ENCODE results near the gene ACY1.

ACY1 gene

DNA sequence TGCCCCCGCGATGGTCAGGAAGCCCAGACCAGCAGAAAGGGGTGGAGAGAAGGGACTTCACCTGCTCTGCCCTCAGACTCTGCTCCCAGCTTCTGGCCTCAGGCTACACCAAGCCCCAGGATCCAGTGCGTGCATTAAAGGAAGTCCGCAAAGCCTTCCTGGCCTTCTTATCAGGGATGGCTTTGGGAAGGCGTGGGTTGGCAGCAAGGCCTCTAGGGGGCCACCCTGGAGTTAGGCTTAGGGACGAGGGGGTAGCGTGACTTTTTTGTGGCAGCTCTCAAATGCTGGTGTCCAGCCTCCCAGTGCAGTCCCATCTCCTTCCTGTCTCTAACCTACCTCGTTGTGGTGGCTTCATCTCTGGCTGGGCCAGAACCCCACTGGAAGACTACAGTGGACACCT lies 31.3 kb downstream of the ACY1 start:
- Histone ChIP-seq H3K4me3 (ENCODE audit: low read length) (no peak overlapping the region), H4K20me1 (ENCODE audit: insufficient read depth, low read length) (no peaks in the 10 kb centered on the region), H3F3A (ENCODE audit: insufficient read depth, low read length) (no peaks in the 10 kb centered on the region), H3K9me2 (replicated peaks; ENCODE audit: insufficient read depth, low read length) (no peaks in the 10 kb centered on the region), H3K79me2 (ENCODE audit: low read length) (no peaks in the 10 kb centered on the region), H2AFZ (ENCODE audit: low read length) (no peak overlapping the region), H3K27me3 (replicated peaks; ENCODE audit: insufficient read depth, low read length) (no peaks in the 10 kb centered on the region; the same call in 1 of the 2 replicates), H3K9ac (ENCODE audit: low read length) (no peak overlapping the region), H3K36me3 (replicated peaks; ENCODE audit: insufficient read depth, low read length) (no peaks in the 10 kb centered on the region), H3K4me1 (ENCODE audit: low read length) (no peaks in the 10 kb centered on the region), H3K9me3 (replicated peaks; ENCODE audit: insufficient read depth, low read length) (no peaks in the 10 kb centered on the region), H3K4me2 (ENCODE audit: low read depth, low read length) (no peak overlapping the region), H3K27ac (ENCODE audit: low read length) (no peak overlapping the region)
- DNase-seq, result no peak
- no peak for TF ChIP-seq EZH2phosphoT487 (IDR thresholded peaks at IDR 0.05; ENCODE audit: low read length)
- no peak for TF ChIP-seq EZH2 (optimal IDR thresholded peaks at IDR 0.05; ENCODE audit: low read depth, low read length)
- TF ChIP-seq, protein P1, sequence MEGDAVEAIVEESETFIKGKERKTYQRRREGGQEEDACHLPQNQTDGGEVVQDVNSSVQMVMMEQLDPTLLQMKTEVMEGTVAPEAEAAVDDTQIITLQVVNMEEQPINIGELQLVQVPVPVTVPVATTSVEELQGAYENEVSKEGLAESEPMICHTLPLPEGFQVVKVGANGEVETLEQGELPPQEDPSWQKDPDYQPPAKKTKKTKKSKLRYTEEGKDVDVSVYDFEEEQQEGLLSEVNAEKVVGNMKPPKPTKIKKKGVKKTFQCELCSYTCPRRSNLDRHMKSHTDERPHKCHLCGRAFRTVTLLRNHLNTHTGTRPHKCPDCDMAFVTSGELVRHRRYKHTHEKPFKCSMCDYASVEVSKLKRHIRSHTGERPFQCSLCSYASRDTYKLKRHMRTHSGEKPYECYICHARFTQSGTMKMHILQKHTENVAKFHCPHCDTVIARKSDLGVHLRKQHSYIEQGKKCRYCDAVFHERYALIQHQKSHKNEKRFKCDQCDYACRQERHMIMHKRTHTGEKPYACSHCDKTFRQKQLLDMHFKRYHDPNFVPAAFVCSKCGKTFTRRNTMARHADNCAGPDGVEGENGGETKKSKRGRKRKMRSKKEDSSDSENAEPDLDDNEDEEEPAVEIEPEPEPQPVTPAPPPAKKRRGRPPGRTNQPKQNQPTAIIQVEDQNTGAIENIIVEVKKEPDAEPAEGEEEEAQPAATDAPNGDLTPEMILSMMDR (IDR thresholded peaks at IDR 0.05; ENCODE audit: low read length), result no peak

DNA sequence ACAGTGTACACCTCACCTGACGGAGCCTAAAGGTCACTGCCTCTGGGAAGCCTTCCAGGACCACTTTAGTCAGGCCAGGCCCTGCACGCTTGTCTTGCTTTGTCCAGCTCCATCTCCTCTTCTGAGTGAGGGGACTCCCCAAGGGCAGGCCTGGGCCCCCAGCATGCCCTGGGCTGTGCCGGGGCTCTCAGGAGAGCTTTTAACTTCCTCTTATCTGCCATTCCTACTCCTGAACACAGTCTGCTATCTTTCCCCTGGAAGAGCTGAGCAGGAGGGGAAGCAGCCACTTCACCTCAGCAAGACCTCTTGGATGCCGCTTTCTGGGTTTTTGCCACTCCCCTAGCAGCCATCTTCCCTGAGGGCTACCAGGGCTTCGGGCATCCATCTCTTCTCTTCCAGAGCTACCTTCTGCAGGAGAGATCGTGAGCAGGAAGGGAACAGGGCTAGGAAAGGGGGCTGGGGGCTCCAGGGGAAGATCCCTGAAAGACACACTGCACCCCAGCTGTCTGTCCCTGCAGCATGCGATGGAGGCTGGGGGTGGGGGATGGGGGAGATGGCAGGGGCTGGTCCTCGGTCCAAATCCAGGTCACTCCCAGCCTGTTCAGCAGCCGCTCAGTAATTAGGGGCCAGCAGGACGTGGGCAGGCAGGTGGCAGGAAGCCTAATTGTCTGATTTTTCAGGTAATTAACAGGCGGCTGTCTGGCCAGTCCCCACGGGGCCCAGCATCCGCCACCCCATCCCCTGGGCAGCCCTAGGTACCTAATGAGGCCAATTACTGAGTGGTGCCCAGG lies 32.3 kb downstream of the ACY1 start:
- no peaks in the 10 kb centered on the region for H3K9me3 ChIP-seq (replicated peaks; ENCODE audit: insufficient read depth, low read length)
- no peak overlapping the region for H3K9ac ChIP-seq (ENCODE audit: low read length)
- H4K20me1 ChIP-seq (ENCODE audit: insufficient read depth, low read length), result no peaks in the 10 kb centered on the region
- H3F3A ChIP-seq (ENCODE audit: insufficient read depth, low read length), result no peaks in the 10 kb centered on the region
- TF ChIP-seq, protein P1 (IDR thresholded peaks at IDR 0.05; ENCODE audit: low read length), result no peak
- no peak for TF ChIP-seq EZH2 (optimal IDR thresholded peaks at IDR 0.05; ENCODE audit: low read depth, low read length)
- no peaks in the 10 kb centered on the region for H3K79me2 ChIP-seq (ENCODE audit: low read length)
- H3K4me1 ChIP-seq (ENCODE audit: low read length), result no peaks in the 10 kb centered on the region
- H3K36me3 ChIP-seq (replicated peaks; ENCODE audit: insufficient read depth, low read length), result no peaks in the 10 kb centered on the region
- no peak for DNase-seq
- no peak overlapping the region for H3K4me3 ChIP-seq (ENCODE audit: low read length)
- H2AFZ ChIP-seq (ENCODE audit: low read length), result no peak overlapping the region
- no peaks in the 10 kb centered on the region for H3K9me2 ChIP-seq (replicated peaks; ENCODE audit: insufficient read depth, low read length)
- H3K4me2 ChIP-seq (ENCODE audit: low read depth, low read length), result no peak overlapping the region
- no peaks in the 10 kb centered on the region for H3K27me3 ChIP-seq (replicated peaks; ENCODE audit: insufficient read depth, low read length)
- H3K27ac ChIP-seq (ENCODE audit: low read length), result no peak overlapping the region

DNA sequence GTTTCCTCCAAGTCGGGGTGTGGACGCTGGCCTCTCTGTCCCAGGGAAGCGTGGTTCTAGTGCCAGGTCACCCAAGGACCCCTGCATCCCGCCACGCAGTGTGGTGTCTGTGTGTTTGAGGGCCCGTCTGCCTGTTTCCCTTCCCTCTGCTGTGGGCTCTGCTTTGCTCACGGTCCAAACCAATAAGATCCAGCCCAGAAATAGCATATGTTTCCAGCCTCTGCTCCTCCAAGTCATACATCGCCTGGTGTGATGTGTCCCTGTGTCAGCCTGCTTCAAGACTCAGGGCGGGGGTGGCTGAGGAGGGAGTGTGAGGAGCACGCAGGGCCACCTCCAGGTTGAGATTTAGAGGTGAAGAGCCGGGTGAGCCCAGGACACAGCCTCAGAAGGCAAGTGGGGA lies 34.3 kb downstream of the ACY1 start:
- H3K9ac ChIP-seq (ENCODE audit: low read length), result no peak overlapping the region
- H3K4me3 ChIP-seq (ENCODE audit: low read length), result no peak overlapping the region
- no peaks in the 10 kb centered on the region for H3K4me1 ChIP-seq (ENCODE audit: low read length)
- H3K9me3 ChIP-seq (replicated peaks; ENCODE audit: insufficient read depth, low read length), result no peaks in the 10 kb centered on the region
- H3K9me2 ChIP-seq (replicated peaks; ENCODE audit: insufficient read depth, low read length), result no peaks in the 10 kb centered on the region
- DNase-seq, result no peak
- no peak overlapping the region for H3K27ac ChIP-seq (ENCODE audit: low read length)
- no peaks in the 10 kb centered on the region for H3K36me3 ChIP-seq (replicated peaks; ENCODE audit: insufficient read depth, low read length)
- no peaks in the 10 kb centered on the region for H3K79me2 ChIP-seq (ENCODE audit: low read length)
- no peak overlapping the region for H3K4me2 ChIP-seq (ENCODE audit: low read depth, low read length)
- H3K27me3 ChIP-seq (replicated peaks; ENCODE audit: insufficient read depth, low read length), result no peaks in the 10 kb centered on the region
- no peaks in the 10 kb centered on the region for H3F3A ChIP-seq (ENCODE audit: insufficient read depth, low read length)
- H4K20me1 ChIP-seq (ENCODE audit: insufficient read depth, low read length), result no peaks in the 10 kb centered on the region
- no peak overlapping the region for H2AFZ ChIP-seq (ENCODE audit: low read length)
- TF ChIP-seq, protein P1 (IDR thresholded peaks at IDR 0.05; ENCODE audit: low read length), result no peak
- TF ChIP-seq EZH2 (optimal IDR thresholded peaks at IDR 0.05; ENCODE audit: low read depth, low read length) (no peak), EZH2phosphoT487 (IDR thresholded peaks at IDR 0.05; ENCODE audit: low read length) (no peak)

Data from MM.1S (cell line).